NCI-H2196 treated with DMSO at 0.1 percent for 48 hours (cell line): ENCODE measurements around the gene MED27.
A peak's percentile ranks its signal among the peaks of the same experiment; 100 is the strongest.

Experiments
- DNase-seq: peaks from one replicate; lab custom pipeline; 2025; ENCODE audit not compliant: unreplicated experiment; lab: John Stamatoyannopoulos, UW

MED27 gene

DNA sequence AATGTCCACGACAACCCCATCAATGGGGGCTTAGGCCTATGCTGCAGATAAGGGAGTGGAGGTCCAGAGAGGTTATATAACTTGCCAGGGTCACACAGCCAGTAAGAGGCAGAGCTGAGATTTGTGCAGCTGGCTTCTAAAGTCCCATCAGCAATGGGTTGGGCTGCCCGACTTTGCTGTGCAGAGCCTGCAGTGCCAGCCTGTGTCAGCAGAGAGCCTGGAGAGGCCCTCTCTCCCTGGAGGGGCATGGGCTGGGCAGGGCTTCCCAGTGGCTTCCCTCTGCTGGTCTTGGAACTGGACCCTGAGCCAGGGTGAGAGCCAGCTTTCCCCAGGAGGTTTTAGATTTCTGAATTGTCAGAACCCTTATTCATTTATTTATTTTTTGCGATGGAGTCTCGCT, 262.6 kb downstream of the MED27 start:
- peak; percentile 24 for DNase-seq

DNA sequence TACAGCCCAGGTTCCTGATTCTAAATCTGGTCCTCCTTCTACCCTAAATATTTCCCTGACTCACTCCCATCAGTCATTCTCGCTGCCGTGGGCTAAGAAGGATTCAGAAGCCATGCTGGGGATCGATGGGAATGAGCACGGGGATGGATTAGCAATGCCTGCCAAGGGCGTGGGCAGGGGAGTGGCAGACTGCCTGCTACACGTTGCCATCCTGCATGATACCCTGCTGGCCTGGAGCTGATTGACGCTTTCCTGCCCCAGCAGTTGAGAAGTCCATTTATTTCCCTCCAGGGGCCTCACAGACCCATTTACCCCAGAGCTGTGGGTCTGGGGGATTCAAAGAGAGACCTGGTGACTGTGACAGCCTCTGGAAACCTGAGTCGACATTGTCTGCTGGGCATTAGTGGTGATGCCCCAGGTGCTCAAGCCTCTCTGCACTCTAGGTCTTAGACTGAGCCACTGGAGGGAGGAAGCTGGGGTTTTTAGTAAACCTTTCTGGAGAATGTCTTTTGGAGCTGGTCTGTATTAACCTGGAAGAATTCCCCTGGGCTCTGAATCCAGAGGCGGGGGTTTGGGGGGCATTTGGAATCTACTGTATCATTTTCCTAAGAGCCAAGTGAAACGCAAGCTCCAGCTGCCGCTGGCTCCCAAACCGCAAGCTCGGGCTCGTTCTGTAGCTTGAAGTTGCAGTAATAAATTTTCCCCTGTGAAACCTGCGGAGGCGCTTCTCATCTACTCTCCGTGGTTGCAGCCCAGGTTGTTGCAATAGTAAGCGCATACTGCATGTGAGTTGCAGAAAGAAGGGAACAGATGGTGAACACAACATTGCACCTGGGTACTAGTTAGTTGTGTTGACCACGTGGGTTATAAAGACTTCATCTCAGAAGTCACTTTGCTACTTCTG, 263.4 kb downstream of the MED27 start:
- no peak for DNase-seq

DNA sequence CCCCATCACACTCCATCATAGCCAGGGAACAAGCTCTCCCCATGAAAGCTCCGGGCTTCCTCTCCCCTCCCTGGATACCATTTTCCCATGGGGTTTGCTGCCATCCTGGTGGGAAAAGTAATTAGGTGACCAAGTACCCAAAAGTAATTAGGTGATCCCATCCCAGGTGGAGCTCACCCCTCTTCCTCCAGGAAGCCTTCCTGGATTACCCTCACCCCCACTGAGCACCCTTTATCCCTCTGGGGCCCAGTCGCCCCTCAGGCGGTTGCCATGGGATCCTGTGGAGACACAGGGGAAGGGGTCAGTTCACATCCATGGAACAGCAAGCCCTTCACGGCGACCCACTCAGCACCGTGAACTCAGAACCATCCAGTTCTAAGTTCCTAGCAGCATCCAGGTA, 265.0 kb downstream of the MED27 start:
- no peak for DNase-seq

DNA sequence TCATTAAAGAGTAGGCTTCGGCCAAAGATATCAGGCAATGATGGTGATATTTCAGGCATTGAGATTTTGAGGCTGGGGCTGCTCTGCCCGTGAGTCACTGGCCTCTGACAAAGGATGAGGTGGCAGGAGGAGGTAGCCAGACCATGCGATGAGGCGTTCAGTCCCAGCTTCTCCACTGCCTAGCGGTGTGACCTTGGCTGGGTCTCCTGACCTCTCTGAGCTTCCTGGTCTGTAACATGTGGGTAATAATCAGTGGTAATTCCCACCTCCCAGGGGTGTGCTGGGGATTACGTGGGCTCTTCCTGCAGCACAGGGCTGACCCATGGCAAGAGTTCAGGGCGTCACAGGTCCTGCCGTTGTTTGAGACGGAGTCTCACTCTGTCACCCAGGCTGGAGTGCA, 266.6 kb downstream of the MED27 start:
- DNase-seq, result no peak

DNA sequence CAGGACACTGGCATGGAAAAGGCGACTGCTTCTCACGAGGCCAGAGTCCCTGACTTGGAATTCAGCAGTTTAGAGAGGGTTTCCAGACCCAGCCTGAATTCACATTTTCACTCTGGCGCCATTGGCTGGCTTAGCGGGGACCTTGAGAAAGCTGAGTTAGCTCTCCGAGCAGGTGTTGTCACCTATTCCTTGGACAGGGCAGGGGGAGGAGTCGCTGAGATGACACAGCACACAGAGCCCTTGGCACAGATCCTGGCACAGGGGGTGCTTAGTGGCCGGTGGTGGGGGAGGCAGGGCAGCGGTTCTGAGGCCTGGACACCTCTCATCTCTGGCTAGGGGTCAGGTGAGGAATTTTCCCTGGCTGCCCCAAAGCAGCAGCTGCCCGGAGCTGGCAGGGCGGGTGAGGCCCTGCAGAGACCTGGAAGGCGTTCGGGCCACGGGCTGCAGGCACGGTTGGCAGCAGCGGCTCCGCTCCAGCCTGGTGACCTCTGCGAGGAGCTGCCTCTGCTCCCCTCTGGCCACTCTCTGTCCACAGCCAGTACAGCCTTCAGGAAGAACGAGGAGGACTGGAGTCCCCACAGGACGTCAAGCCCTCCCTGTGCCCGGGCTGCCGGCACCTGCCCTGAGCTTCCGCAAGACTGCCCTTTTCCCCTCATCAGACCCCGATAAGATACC, 267.4 kb downstream of the MED27 start:
- no peak for DNase-seq

DNA sequence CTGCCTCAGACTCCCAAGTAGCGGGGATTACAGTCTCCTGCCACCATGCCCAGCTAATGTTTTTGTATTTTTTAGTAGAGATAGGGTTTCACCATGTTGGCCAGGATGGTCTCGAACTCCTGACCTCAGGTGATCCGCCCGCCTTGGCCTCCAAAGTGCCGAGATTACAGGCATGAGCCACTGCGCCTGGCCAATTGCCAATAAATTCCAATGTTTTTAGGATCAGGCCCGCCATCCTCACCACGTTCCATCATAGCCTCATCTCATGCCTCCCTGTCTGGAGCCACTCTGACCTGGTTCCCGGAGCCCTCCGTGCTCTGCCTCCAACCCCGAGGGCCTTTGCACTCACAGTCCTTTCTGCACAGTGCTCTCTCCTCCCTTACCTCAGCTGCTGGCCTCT, 268.3 kb downstream of the MED27 start:
- DNase-seq, result no peak

DNA sequence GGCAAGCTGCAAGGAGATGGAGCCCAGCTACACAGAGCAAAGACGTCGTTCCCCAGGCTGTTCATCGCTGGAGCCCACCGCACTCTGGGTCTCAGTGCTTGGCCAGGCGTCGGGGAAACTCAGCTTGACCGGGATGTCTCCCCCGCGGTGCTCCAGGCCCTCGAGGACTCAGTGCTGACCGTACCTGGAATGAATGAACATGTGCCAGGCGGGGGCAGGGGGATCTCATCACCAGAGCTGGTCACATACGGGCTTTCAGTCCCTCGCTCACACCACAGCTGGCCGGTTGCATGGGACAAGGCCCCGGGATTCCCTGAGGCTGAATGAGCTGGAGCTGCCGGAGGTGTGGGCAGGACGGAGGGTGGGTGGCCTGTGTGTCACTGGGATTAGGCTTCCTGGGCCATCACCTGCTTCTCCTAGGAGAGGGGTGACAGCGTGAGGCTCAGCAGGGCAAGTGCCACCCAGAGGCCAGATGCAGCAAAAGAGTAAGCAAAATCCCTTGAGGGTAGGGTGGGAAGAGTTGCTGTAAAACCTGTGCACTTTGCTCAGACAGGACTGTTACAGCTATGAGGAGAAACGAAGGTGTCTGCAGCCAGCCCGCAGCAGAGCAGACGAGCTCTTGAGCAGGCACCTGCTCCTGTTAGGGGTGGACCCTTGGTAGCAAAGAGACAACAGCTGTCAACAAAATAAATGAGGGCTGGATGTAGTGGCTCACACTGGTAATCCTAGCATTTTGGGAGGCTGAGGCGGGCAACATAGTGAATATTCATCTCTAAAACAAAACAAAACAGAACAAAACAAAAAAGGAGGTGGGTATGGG, 269.1 kb downstream of the MED27 start:
- DNase-seq, result no peak
